Colon (tissue), 2 donors: ENCODE data around the gene COPS6.

Experiments
- FAIRE-seq: peaks from 2 replicates; lab custom pipeline; 2012; peaks lifted over from hg19 to GRCh38; lab: Jason Lieb, UNC
- donor health status: control.
- donor health status: control.

The COPS6 gene

DNA sequence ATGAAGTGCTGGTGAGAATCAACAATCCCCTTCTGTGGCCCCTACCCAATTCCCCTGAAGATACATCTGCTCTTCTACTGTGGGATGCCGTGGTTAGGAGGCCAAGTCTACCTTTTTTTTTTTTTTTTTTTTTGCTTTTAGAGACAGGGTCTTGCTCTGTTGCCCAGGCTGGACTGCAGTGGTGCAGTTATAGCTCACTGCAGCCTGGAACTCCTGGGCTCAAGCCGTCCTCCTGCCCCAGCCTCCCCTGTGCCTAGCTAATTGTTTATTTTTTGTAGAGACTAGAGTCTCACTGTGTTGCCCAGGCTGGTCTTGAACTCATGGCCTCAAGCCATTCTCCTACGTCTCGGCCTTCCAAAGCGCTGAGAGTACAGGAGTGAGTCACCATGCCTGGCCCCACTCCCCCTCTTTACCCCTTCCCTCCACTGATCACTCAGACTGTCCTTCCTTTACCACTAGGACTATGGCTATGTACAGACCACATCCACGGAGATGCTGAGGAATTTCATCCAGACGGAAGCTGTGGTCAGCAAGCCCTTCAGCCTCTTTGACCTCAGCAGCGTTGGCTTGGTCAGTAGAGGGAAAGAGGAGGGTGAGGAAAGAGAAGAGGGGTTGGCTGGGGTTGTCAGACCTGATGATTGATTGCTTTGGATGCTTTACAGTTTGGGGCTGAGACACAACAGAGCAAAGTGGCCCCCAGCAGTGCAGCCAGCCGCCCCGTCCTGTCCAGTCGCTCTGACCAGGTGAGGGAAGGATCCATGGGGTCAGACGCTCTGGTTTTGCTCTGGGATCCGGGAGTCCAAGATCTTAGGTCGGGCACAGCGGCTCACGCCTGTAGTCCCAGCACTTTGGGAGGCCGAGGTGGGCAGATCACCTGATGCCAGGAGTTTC lies 14.4 kb downstream of the COPS6 start:
- no peak for FAIRE-seq

GRCh38 chr7:100105534-100105933 lies 16.8 kb downstream of the COPS6 start:
- FAIRE-seq, result no peak

DNA sequence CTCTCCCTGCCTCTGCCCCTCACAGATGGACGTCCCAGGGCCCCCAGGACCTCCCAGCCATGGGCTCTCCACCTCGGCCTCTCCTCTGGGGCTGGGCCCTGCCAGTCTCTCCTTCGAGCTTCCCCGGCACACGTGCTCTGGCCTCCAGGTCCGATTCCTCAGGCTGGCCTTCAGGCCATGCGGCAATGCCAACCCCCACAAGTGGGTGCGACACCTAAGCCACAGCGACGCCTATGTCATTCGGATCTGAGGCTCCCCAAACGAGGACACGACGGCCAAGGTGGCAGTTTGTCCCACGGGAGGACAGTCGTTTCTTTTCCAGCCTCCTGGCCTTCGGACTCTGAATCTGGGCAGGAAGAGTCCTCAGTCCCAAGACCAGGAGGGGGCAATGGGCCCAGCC lies 17.9 kb downstream of the COPS6 start:
- FAIRE-seq, result no peak

DNA sequence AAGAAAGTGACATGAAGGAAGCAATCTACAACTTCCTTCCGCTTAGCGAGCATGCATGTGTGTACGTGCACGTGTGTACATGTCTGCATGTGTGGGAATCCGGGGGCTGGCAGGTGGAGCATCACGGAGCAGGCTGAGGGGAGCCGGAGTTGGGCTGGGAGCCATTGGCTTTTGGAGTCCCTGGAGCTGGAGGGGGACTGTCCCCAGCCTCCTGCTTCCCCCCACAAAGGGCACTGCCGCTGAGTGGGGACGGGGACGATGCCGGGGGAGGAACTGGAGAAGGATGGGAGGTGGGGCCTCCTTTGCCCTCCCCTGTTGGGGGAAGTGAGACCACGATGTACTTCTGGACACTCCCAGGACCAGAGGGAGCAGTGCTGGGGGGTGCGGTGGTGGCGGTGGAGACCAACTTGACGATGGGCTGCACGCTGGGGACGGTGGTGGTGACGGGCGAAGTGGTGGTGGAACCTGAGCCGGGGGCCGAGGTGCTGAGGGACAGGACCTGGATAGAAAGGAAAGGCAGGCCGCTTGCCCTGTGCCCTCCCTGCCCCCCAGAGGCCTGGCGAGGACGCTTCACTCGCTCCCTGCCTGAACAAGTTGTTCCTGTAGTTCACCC lies 18.5 kb downstream of the COPS6 start:
- no peak for FAIRE-seq

GRCh38 chr7:100107890-100108289 lies 19.1 kb downstream of the COPS6 start:
- no peak for FAIRE-seq

DNA sequence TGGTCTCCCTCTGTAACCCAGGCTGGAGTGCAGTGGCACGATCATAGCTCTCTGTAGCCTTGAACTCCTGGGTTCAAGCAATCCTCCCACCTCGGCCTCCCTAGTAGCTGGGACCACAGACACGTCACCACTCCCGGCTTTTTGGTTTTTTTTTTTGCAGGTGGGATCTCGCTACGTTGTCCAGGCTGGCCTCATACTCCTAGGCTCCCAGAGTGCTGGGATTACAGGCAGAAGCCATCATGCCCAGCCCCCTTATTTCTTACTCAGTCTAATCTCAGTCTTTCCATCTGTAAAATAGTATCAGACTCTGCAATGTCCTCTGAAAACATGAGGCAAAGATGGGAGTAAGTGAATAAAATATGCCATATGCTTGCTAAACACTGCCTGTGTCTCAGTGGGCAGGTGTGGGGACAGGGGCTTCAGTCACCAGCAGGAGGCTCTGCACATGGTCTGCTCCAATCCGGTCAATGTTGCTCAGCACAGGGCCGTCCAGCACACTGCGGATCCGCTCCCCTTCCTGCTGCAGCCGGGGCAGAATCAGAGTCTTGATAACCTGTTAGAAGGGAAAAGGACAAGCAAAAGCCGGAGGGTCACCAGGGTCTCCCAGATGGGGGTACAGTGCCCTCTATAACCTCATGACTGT lies 20.9 kb downstream of the COPS6 start:
- no peak for FAIRE-seq

DNA sequence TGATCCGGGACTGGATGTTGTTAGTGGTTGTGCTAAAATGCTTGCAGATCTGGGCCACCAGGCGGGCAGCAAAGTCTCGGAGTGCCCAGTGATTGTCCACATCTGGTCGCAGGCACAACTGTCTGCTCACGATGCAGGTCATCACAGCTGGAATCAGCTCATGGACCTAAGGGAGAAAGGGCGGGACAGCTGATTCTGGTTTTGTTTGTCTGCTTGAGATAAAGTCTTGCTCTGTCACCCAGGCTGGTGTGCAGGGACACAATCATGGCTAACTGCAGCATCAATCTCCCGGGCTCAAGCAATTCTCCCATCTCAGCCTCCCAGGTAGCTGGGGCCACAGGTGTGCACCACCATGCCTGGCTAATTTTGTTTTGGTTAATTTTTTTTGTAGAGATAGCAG lies 22.4 kb downstream of the COPS6 start:
- FAIRE-seq, result no peak

- FAIRE-seq, result no peak
Observed at GRCh38 chr7:100111914-100112313, 23.1 kb downstream of the COPS6 start.

DNA sequence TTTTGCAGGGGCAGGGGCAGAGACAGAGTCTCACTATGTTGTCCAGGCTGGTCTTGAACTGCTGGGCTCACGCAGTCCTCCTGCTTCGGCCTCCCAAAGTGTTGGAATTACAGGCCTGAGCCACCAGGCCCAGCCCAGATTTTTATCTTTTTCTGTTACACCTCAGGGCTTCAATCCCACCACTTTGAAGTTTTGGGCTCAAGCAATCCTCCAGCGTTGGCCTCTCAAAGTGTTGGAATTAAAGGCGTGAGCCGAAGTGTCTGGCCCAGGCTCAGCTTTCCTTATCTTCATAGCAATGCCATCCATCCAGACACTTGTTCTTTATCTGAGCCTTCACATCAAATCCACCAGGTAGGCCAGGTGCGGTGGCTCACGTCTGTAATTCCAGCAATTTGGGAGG lies 26.3 kb downstream of the COPS6 start:
- FAIRE-seq, result no peak

DNA sequence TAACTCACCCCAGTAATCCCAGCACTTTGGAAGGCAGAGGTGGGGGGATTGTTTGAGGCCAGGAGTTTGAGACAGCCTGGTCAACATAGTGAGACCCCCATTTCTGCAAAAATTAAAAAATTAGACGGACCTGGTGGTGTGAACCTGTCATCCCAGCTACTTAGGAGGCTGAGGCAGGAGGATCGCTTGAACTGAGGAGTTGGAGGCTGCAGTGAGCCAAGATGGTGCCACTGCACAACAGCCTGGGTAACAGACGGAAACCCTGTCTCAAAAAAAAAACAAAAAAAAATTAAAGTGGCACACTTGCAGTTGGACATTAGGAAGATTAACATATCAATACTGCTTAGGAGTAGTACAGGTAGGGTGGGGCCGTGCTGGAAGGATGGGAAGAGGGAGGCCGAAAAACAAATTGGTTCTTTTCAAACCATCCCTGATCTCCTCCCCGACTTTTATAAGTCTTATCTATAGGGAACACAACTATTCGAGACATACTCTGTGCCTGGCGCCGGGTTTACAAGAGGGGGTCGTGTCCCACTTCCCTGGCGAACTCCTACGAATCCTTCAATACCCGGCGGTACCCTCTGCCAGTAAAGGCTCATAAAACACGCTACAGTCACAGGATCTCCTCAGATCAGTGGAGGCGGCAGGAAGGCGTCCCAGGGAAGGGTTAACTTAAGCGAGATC lies 29.8 kb downstream of the COPS6 start:
- no peak for FAIRE-seq

GRCh38 chr7:100119072-100119969 lies 30.6 kb downstream of the COPS6 start, which contains the start of the genes CNPY4 and TAF6:
TSS of gene CNPY4 (plus strand) at chr7:100119634. CDS start at chr7:100119745, 111 bp downstream.
TSS of gene TAF6 (minus strand) at chr7:100119358. CDS start at chr7:100114209, 5,149 bp downstream.
- FAIRE-seq, result no peak

DNA sequence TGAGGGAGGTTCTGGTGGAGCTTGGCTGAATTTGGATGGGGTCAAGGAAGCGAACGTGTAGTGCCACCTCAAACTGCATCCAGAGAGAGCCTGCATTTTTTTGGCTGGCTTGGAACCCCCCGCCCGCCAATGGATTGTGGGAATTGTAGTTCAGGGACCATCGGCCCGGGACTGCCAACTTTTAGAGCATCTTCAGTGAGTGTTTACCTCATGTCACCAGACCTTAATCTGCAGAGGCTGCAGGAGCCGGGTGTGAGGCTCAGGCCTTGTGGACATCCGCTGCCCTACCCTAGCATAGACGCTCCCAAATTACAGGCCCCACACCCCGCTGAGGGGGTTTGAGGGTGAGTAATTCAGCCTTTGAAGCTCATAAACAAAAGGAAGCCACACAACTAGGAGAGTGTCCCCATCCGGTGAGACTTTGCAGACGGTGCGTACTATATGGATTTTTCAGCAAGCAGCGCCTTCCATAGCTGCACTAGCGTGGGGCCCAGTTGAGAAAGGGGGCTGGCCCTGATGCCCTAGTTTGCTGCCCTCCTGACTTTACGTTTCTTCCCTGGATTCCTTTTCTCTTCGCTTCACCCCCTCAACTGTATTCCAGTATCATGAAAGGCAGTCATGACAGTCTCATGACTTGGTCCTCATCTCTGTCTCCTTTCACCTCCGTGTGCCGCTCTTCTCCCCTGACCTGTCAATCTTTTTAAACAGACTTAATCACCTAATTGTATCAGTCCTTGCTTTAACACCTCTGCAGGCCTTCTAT lies 31.4 kb downstream of the COPS6 start:
- no peak for FAIRE-seq

GRCh38 chr7:100120733-100121036 lies 31.9 kb downstream of the COPS6 start:
- no peak for FAIRE-seq

- no peak for FAIRE-seq
Observed at GRCh38 chr7:100122067-100122466, 33.3 kb downstream of the COPS6 start.

- FAIRE-seq, result no peak
Observed at GRCh38 chr7:100122568-100122967, 33.8 kb downstream of the COPS6 start.

DNA sequence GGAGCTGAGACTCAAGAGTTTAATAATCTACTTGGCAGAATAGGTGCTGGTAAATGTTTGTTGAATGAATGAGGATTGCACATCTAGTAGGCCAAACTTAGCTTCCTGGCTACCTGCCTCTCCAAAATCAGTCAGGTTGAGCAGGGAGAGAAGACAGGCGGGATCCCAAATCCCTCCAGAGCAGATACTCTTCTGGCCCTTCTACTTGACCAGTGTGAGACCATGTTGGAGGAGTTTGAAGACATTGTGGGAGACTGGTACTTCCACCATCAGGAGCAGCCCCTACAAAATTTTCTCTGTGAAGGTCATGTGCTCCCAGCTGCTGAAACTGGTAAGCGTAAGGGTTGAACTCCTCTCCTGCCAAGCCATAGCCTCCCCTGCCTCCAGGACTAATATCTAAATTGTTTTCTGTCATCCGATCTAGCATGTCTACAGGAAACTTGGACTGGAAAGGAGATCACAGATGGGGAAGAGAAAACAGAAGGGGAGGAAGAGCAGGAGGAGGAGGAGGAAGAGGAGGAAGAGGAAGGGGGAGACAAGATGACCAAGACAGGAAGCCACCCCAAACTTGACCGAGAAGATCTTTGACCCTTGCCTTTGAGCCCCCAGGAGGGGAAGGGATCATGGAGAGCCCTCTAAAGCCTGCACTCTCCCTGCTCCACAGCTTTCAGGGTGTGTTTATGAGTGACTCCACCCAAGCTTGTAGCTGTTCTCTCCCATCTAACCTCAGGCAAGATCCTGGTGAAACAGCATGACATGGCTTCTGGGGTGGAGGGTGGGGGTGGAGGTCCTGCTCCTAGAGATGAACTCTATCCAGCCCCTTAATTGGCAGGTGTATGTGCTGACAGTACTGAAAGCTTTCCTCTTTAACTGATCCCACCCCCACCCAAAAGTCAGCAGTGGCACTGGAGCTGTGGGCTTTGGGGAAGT lies 35.8 kb downstream of the COPS6 start:
- FAIRE-seq, result no peak

- no peak for FAIRE-seq
Observed at GRCh38 chr7:100126239-100126930, 37.6 kb downstream of the COPS6 start.

- no peak for FAIRE-seq
Observed at GRCh38 chr7:100126931-100127865, 38.4 kb downstream of the COPS6 start, which contains the start of gene MBLAC1. TSS of gene MBLAC1 (plus strand) at chr7:100126967. CDS start at chr7:100127396, 429 bp downstream.
